Breast epithelium (tissue), 3 donors: Measurements from ENCODE around the gene CITED2.

ENCODE experiments used
- CTCF ChIP-seq, 3 donors: fragments of 450-650 bp; IDR thresholded peaks; one replicate each; pipeline ENCODE4 v1.5.1; 2016 to 2017; ENCODE audit warnings: antibody characterized with exemption in 3 of 3, mild to moderate bottlenecking in 3 of 3, moderate library complexity in 3 of 3
- POLR2A ChIP-seq: fragments of 450-650 bp; IDR thresholded peaks from one replicate; pipeline ENCODE4 v1.6.1; 2016; ENCODE audit warnings: antibody characterized with exemption, mild to moderate bottlenecking, moderate library complexity
- POLR2AphosphoS5 ChIP-seq, 3 donors: sonication (generic); formaldehyde crosslinking; IDR thresholded peaks; one replicate each; pipeline ENCODE4 v1.6.1; 2017; ENCODE audit warnings: antibody characterized with exemption in 3 of 3

GRCh38 chr6:139325686-139326085 is 48.8 kb downstream of the CITED2 start:
- no peak for TF ChIP-seq CTCF (IDR thresholded peaks at IDR 0.05)
- no peak for TF ChIP-seq POLR2AphosphoS5 (IDR thresholded peaks at IDR 0.05)
- TF ChIP-seq POLR2A, result no peak
